K562 (cell line): ENCODE measurements around the gene LDLR. TPM values are rescaled to one million over a fixed set of nuclear protein-coding genes. Genes with fewer than 3 reads are reported as not detected.

Experiments used
- E2F3 ChIP-seq: fragments of 250-450 bp; sonication (Bioruptor Pico); IDR thresholded peaks from 2 replicates; pipeline ENCODE4 v1.4.0; 2020; ENCODE audit warnings: mild to moderate bottlenecking
- ZKSCAN1 ChIP-seq: fragments of 150-350 bp; IDR thresholded peaks from 2 replicates; pipeline ENCODE4 v1.6.1; 2016; ENCODE audit warnings: low read depth, low read length
- ZNF124 ChIP-seq: sonication (generic); formaldehyde crosslinking; IDR thresholded peaks from 2 replicates; pipeline ENCODE4 v1.8.1; 2022; ENCODE audit warnings: missing genetic modification reagents
- ZNF318 ChIP-seq, 2 experiments: fragments of 450-650 bp; IDR thresholded peaks; 2 replicates each; pipeline ENCODE4 v1.6.1; 2016; ENCODE audit warnings: mild to moderate bottlenecking in 2 of 2, borderline replicate concordance in 1 of 2, low read depth in 1 of 2, moderate library complexity in 1 of 2
- ZNF695 ChIP-seq: fragments of 450-650 bp; formaldehyde crosslinking; IDR thresholded peaks from 2 replicates; pipeline ENCODE4 v1.4.0; 2020; ENCODE audit warnings: mild to moderate bottlenecking, moderate library complexity
- ZSCAN29 ChIP-seq: fragments of 450-650 bp; IDR thresholded peaks from 2 replicates; pipeline ENCODE4 v1.6.1; 2017
- microRNA-seq: library from miRNA; unstranded; fragments of <30 nt; microRNA quantifications from one replicate; pipeline ENCODE4, GENCODE V29; 2018; ENCODE audit warnings: borderline microRNAs expressed
- polyA plus RNA-seq, 8 experiments: library from polyadenylated mRNA; depleted of rRNA in 4 of 8; stranded (reverse) in 5 of 8; unstranded in 3 of 8; fragments of >200 nt; fragmentation: Nextera tagmentation in 2 of 8; fragmentation: Illumina TruSeq in 1 of 8; extraction: Ambion mirVana in 2 of 8; extraction: Trizol in 1 of 8; gene quantifications; 2 replicates each; pipeline versions ENCODE4 v1.2.1 to v1.2.3, GENCODE V29; 2011 to 2014; ENCODE audit warnings: inconsistent platforms in 1 of 8, missing spikeins in 1 of 8
- total RNA-seq, 7 experiments: library from RNA; depleted of rRNA in 6 of 7; stranded (reverse); fragments of >200 nt in 6 of 7; fragmentation: Illumina TruSeq in 2 of 7; extraction: Trizol in 2 of 7; gene quantifications; 2 replicates each; pipeline versions ENCODE4 v1.2.1 to v1.2.3, GENCODE V29; 2011 to 2021; ENCODE audit warnings: low replicate concordance in 1 of 7

LDLR gene
- total and polyA plus RNA-seq, 9 of the 15 experiments (the other 6 are each of a cell fraction or from before 2014, with no cell fraction given): 19.9 to 114 (median 56.3) TPM

GRCh38 chr19:11181488-11181887 lies 92.2 kb downstream of the LDLR start (continued):
- TF ChIP-seq ZNF318 (IDR thresholded peaks at IDR 0.05; ENCODE audit: borderline replicate concordance in 1 of 2, low read depth in 1 of 2): no peak
- no peak for TF ChIP-seq ZNF695 (CRISPR knock-in tag)
- no peak for TF ChIP-seq ZNF124 (CRISPR knock-in tag)
- no peak for TF ChIP-seq ZSCAN29
- TF ChIP-seq ZKSCAN1: no peak
- no peak for TF ChIP-seq E2F3 (CRISPR knock-in tag)

Small RNA genes within 50 kb of the gene (microRNA-seq; reads per million reads assigned to microRNA genes)
- 5.6 reads per million, percentile 49 among the genes with 10 or more reads in this experiment for gene MIR6886

Other genes starting within 250 kb of the LDLR start
Only the 7 nearest of the 10 such genes appear.
- gene YIPF2, start 160.8 kb upstream of the LDLR start, total RNA-seq (2014; rRNA removed): 65.2 and 80.4 TPM in 2 replicates
- gene YIPF2, start 160.8 kb upstream of the LDLR start, total RNA-seq (2014; rRNA removed; fragmentation: Illumina TruSeq; extraction: Trizol): 10.3 and 12.1 TPM in 2 replicates
- 31.6 and 32.5 TPM in 2 replicates for gene YIPF2, start 160.8 kb upstream of the LDLR start, total RNA-seq (2015; rRNA removed; fragmentation: Illumina TruSeq; extraction: Trizol)
- 51.6 and 56.3 TPM in 2 replicates for gene YIPF2, start 160.8 kb upstream of the LDLR start, total RNA-seq (2021)
- gene YIPF2, start 160.8 kb upstream of the LDLR start, polyA plus RNA-seq (2011; rRNA removed): 40.5 and 69.1 TPM in 2 replicates
- gene YIPF2, start 160.8 kb upstream of the LDLR start, polyA plus RNA-seq (2014; fragmentation: Illumina TruSeq; extraction: Trizol): 20.4 and 44.1 TPM in 2 replicates
- gene YIPF2, start 160.8 kb upstream of the LDLR start, polyA plus RNA-seq (2014; fragmentation: Nextera tagmentation; extraction: Ambion mirVana): 1 to 10 TPM; 1.3 to 2.2 TPM
- gene YIPF2, start 160.8 kb upstream of the LDLR start, polyA plus RNA-seq (2014; rRNA removed): 64.3 and 74.2 TPM in 2 replicates
- gene TIMM29, start 160.7 kb upstream of the LDLR start, total RNA-seq (2014; rRNA removed): 29.4 and 32.7 TPM in 2 replicates
- 18.5 and 19.9 TPM in 2 replicates for gene TIMM29, start 160.7 kb upstream of the LDLR start, total RNA-seq (2014; rRNA removed; fragmentation: Illumina TruSeq; extraction: Trizol)
- 20.2 and 20.7 TPM in 2 replicates for gene TIMM29, start 160.7 kb upstream of the LDLR start, total RNA-seq (2015; rRNA removed; fragmentation: Illumina TruSeq; extraction: Trizol)
- gene TIMM29, start 160.7 kb upstream of the LDLR start, total RNA-seq (2021): 23.8 and 24.7 TPM in 2 replicates
- 11.0 and 13.2 TPM in 2 replicates for gene TIMM29, start 160.7 kb upstream of the LDLR start, polyA plus RNA-seq (2011; rRNA removed)
- 13.8 and 13.9 TPM in 2 replicates for gene TIMM29, start 160.7 kb upstream of the LDLR start, polyA plus RNA-seq (2014; fragmentation: Illumina TruSeq; extraction: Trizol)
- 1 to 10 TPM; 2.4 to 3.2 TPM for gene TIMM29, start 160.7 kb upstream of the LDLR start, polyA plus RNA-seq (2014; fragmentation: Nextera tagmentation; extraction: Ambion mirVana)
- 16.3 and 17.5 TPM in 2 replicates for gene TIMM29, start 160.7 kb upstream of the LDLR start, polyA plus RNA-seq (2014; rRNA removed)
- gene SMARCA4, start 128.4 kb upstream of the LDLR start, total RNA-seq (2014; rRNA removed): 125 and 134 TPM in 2 replicates
- 45.7 and 48.4 TPM in 2 replicates for gene SMARCA4, start 128.4 kb upstream of the LDLR start, total RNA-seq (2014; rRNA removed; fragmentation: Illumina TruSeq; extraction: Trizol)
- 52.1 and 54.1 TPM in 2 replicates for gene SMARCA4, start 128.4 kb upstream of the LDLR start, total RNA-seq (2015; rRNA removed; fragmentation: Illumina TruSeq; extraction: Trizol)
- gene SMARCA4, start 128.4 kb upstream of the LDLR start, total RNA-seq (2021): 194 and 207 TPM in 2 replicates
- 40.7 and 69.1 TPM in 2 replicates for gene SMARCA4, start 128.4 kb upstream of the LDLR start, polyA plus RNA-seq (2011; rRNA removed)
- gene SMARCA4, start 128.4 kb upstream of the LDLR start, polyA plus RNA-seq (2014; fragmentation: Illumina TruSeq; extraction: Trizol): 98.6 and 118 TPM in 2 replicates
- gene SMARCA4, start 128.4 kb upstream of the LDLR start, polyA plus RNA-seq (2014; fragmentation: Nextera tagmentation; extraction: Ambion mirVana): 10 to 100 TPM; 19.3 to 24.8 TPM
- gene SMARCA4, start 128.4 kb upstream of the LDLR start, polyA plus RNA-seq (2014; rRNA removed): 68.9 and 84.5 TPM in 2 replicates
- 154 and 188 TPM in 2 replicates for gene SPC24, start 66.3 kb downstream of the LDLR start, total RNA-seq (2014; rRNA removed)
- 72.8 and 75.2 TPM in 2 replicates for gene SPC24, start 66.3 kb downstream of the LDLR start, total RNA-seq (2014; rRNA removed; fragmentation: Illumina TruSeq; extraction: Trizol)
- gene SPC24, start 66.3 kb downstream of the LDLR start, total RNA-seq (2015; rRNA removed; fragmentation: Illumina TruSeq; extraction: Trizol): 82.0 and 82.5 TPM in 2 replicates
- gene SPC24, start 66.3 kb downstream of the LDLR start, total RNA-seq (2021): 106 and 111 TPM in 2 replicates
- gene SPC24, start 66.3 kb downstream of the LDLR start, polyA plus RNA-seq (2011; rRNA removed): 44.3 and 52.6 TPM in 2 replicates
- gene SPC24, start 66.3 kb downstream of the LDLR start, polyA plus RNA-seq (2014; fragmentation: Illumina TruSeq; extraction: Trizol): 39.1 and 41.6 TPM in 2 replicates
- 10 to 100 TPM; 18.2 to 26.8 TPM for gene SPC24, start 66.3 kb downstream of the LDLR start, polyA plus RNA-seq (2014; fragmentation: Nextera tagmentation; extraction: Ambion mirVana)
- gene SPC24, start 66.3 kb downstream of the LDLR start, polyA plus RNA-seq (2014; rRNA removed): 60.9 and 66.7 TPM in 2 replicates
- gene KANK2, start 108.1 kb downstream of the LDLR start, total RNA-seq (2014; rRNA removed): 32.2 and 41.2 TPM in 2 replicates
- 12.7 and 13.9 TPM in 2 replicates for gene KANK2, start 108.1 kb downstream of the LDLR start, total RNA-seq (2014; rRNA removed; fragmentation: Illumina TruSeq; extraction: Trizol)
- gene KANK2, start 108.1 kb downstream of the LDLR start, total RNA-seq (2015; rRNA removed; fragmentation: Illumina TruSeq; extraction: Trizol): 19.8 and 21.3 TPM in 2 replicates
- 36.0 and 37.5 TPM in 2 replicates for gene KANK2, start 108.1 kb downstream of the LDLR start, total RNA-seq (2021)
- gene KANK2, start 108.1 kb downstream of the LDLR start, polyA plus RNA-seq (2011; rRNA removed): 10.8 and 13.5 TPM in 2 replicates
- 47.7 and 47.8 TPM in 2 replicates for gene KANK2, start 108.1 kb downstream of the LDLR start, polyA plus RNA-seq (2014; fragmentation: Illumina TruSeq; extraction: Trizol)
- gene KANK2, start 108.1 kb downstream of the LDLR start, polyA plus RNA-seq (2014; fragmentation: Nextera tagmentation; extraction: Ambion mirVana): 1 to 10 TPM; 4.4 to 5.6 TPM
- 17.4 and 24.6 TPM in 2 replicates for gene KANK2, start 108.1 kb downstream of the LDLR start, polyA plus RNA-seq (2014; rRNA removed)
- not detected in 2 replicates for gene ANGPTL8, start 150.2 kb downstream of the LDLR start, total RNA-seq (2014; rRNA removed)
- gene ANGPTL8, start 150.2 kb downstream of the LDLR start, total RNA-seq (2014; rRNA removed; fragmentation: Illumina TruSeq; extraction: Trizol): not detected in 2 replicates
- gene ANGPTL8, start 150.2 kb downstream of the LDLR start, total RNA-seq (2015; rRNA removed; fragmentation: Illumina TruSeq; extraction: Trizol): not detected in 2 replicates
- not detected in 2 replicates for gene ANGPTL8, start 150.2 kb downstream of the LDLR start, total RNA-seq (2021)
- gene ANGPTL8, start 150.2 kb downstream of the LDLR start, polyA plus RNA-seq (2011; rRNA removed): not detected in 2 replicates
- gene ANGPTL8, start 150.2 kb downstream of the LDLR start, polyA plus RNA-seq (2014; fragmentation: Illumina TruSeq; extraction: Trizol): not detected in 2 replicates
- not detected for gene ANGPTL8, start 150.2 kb downstream of the LDLR start, polyA plus RNA-seq (2014; fragmentation: Nextera tagmentation; extraction: Ambion mirVana)
- gene ANGPTL8, start 150.2 kb downstream of the LDLR start, polyA plus RNA-seq (2014; rRNA removed): not detected in 2 replicates
- 3.8 and 5.7 TPM in 2 replicates for gene DOCK6, start 173.1 kb downstream of the LDLR start, total RNA-seq (2014; rRNA removed)
- 2.0 and 2.4 TPM in 2 replicates for gene DOCK6, start 173.1 kb downstream of the LDLR start, total RNA-seq (2014; rRNA removed; fragmentation: Illumina TruSeq; extraction: Trizol)
- gene DOCK6, start 173.1 kb downstream of the LDLR start, total RNA-seq (2015; rRNA removed; fragmentation: Illumina TruSeq; extraction: Trizol): 1.9 and 2.3 TPM in 2 replicates
- 19.3 and 20.2 TPM in 2 replicates for gene DOCK6, start 173.1 kb downstream of the LDLR start, total RNA-seq (2021)
- gene DOCK6, start 173.1 kb downstream of the LDLR start, polyA plus RNA-seq (2011; rRNA removed): 7.0 and 14.5 TPM in 2 replicates
- gene DOCK6, start 173.1 kb downstream of the LDLR start, polyA plus RNA-seq (2014; fragmentation: Illumina TruSeq; extraction: Trizol): 4.4 and 7.3 TPM in 2 replicates
- under 1 TPM; 0.35 to 0.46 TPM for gene DOCK6, start 173.1 kb downstream of the LDLR start, polyA plus RNA-seq (2014; fragmentation: Nextera tagmentation; extraction: Ambion mirVana)
- gene DOCK6, start 173.1 kb downstream of the LDLR start, polyA plus RNA-seq (2014; rRNA removed): 10.0 and 11.8 TPM in 2 replicates